Fibroblast of peridontal ligament (primary cell): Measurements from ENCODE around the gene SEC14L1.

ENCODE experiments used
- DNase-seq: peaks from one replicate; pipeline ENCODE4 v3.0.0-alpha.2; 2010; ENCODE audit errors: extremely low read depth

Gene SEC14L1

DNA sequence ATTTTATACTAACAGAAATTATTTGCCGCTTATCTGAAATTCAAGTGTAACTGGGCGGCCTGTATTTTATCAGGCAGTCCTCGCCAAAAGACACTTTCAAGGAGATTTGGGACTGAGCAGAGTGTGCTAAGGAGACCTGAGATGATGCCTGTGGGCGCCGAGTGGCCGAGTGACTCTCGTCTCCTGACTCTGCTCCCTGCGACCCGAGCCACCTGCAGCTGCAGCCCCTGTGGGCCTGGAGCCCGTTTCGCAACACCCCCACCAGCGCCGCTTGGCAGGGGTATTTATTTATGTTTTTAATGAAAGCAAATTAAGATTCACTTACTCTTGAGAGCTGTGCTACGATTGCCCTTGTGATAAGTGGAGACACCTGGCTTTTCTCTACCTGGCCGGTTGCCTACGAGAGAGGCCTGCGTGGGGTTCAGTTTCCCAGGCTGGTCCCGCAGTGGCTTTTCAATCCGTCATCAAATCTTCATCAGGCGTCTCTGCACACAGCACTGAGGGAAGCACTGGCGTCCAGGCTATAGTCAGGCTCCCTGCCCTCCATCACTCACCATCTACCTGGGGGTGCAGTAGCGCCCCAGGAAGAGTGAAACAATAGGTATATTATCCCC, 124.0 kb downstream of the SEC14L1 start:
- DNase-seq, result no peak

DNA sequence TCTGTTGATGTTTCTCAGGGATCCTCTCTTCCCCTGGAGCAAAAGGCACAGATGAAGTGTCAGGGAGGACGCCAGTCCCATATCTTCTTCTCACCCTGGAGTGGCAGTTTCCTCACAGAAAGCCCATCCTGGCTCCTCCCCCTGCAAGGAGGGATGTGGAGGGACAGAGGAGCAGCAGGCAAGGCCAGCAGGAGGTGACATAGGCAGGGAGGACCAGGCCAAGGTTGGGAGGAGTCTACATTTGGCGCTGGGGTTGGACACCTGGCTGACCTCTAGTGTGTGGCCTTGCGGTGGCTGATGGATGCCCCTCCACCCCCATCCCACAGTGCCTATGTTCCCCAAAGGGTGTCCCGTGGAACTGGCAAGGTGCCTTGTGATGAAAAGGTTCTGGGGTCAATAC, 125.4 kb downstream of the SEC14L1 start:
- DNase-seq, result no peak
